ENCODE results near the gene FNTB.

The FNTB gene

DNA sequence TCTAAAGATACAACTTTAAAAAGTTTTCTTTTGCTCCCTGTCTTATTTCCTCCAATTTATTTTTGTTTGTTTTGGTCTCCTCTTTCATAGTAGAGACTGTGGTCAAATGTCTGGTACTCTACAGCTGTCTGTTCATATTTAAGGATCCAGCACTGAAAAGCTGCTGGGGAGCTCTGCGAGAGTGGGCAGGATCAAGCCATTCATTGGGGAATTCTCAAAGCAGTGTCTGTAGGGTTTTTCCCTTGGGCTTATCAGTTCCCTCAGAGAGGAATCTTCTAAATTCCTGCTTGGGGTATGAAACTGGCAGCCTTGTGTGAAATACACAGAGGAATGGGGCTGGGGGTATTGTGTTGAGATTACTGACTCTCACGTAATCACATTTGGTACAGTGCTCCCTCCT is 52.3 kb downstream of the FNTB start:
- TF ChIP-seq, protein P1, sequence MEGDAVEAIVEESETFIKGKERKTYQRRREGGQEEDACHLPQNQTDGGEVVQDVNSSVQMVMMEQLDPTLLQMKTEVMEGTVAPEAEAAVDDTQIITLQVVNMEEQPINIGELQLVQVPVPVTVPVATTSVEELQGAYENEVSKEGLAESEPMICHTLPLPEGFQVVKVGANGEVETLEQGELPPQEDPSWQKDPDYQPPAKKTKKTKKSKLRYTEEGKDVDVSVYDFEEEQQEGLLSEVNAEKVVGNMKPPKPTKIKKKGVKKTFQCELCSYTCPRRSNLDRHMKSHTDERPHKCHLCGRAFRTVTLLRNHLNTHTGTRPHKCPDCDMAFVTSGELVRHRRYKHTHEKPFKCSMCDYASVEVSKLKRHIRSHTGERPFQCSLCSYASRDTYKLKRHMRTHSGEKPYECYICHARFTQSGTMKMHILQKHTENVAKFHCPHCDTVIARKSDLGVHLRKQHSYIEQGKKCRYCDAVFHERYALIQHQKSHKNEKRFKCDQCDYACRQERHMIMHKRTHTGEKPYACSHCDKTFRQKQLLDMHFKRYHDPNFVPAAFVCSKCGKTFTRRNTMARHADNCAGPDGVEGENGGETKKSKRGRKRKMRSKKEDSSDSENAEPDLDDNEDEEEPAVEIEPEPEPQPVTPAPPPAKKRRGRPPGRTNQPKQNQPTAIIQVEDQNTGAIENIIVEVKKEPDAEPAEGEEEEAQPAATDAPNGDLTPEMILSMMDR (IDR thresholded peaks at IDR 0.05; ENCODE audit: low read depth, low read length), result no peak
- no peak for DNase-seq (ENCODE audit: low read depth, low spot score)
- in situ Hi-C loops (cut with HindIII; ENCODE audit: low sequenced_read_pairs), result no loop called here

DNA sequence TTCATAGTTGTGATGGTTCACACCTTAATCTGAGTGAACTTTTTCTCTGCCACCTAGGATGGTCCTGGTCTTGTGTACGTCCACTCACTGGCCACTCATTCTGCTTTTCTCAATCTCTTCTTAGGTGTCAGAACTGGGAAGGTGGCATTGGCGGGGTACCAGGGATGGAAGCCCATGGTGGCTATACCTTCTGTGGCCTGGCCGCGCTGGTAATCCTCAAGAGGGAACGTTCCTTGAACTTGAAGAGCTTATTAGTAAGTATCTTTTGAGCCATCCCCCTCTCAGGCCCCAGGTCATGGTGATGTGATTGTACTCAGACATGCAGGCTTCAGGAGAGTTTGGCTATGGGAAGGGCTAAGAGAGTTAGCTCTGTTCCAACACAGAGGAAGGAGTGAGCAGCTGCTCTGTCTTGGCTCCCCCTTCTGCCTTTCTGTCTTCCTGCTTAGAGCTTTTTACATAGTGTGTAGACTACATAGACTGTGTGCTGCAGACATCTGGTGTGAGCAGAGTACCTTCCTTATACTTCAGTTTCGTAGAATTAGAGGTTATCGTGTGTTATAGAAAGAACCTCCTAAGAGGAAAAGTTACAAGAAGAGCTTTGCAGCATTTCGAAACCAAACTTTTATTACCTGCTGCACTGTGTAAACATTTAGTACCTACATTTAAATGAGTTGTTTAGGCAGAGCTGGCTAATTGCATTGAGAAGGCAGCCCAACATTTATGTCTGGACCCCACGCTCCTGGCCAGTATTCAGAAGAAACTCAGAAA is 54.2 kb downstream of the FNTB start:
- in situ Hi-C loops (cut with HindIII; ENCODE audit: low sequenced_read_pairs), result no loop called here
- DNase-seq (ENCODE audit: low read depth, low spot score), result no peak
- TF ChIP-seq, protein P1 (IDR thresholded peaks at IDR 0.05; ENCODE audit: low read depth, low read length), result no peak
- H3K4me3 ChIP-seq (ENCODE audit: low read depth, low read length), result no peak overlapping the region

More for the DNA sequence above, 52.3 kb downstream of the FNTB start:
- H3K4me3 ChIP-seq (ENCODE audit: low read depth, low read length), result no peak overlapping the region

DNA sequence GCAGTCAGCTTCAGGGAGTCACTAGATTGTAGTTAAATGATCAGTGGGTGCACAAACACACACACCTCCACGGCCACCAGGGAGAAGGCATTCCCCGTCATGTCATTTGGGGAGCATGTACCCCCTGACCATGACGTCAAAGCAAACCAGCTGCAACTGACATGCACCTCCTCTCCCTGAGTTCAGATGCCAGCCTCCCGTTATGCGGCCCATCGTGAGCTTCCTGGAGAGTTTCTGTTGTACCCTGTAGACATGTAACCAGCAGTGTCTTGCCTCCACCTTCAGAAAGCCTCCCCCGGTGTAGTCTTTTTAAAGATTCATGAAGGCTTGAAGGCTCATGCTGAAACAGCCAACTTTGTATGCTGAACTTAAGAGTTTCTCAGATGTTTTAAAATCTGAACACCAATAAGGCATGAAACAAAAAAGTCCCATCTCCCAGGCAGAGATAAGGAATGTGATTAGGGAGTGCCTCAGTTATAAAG is 54.8 kb downstream of the FNTB start:
- in situ Hi-C loops (cut with HindIII; ENCODE audit: low sequenced_read_pairs), result no loop called here
- no peak for DNase-seq (ENCODE audit: low read depth, low spot score)
- TF ChIP-seq, protein P1 (IDR thresholded peaks at IDR 0.05; ENCODE audit: low read depth, low read length), result no peak
- no peak overlapping the region for H3K4me3 ChIP-seq (ENCODE audit: low read depth, low read length)

DNA sequence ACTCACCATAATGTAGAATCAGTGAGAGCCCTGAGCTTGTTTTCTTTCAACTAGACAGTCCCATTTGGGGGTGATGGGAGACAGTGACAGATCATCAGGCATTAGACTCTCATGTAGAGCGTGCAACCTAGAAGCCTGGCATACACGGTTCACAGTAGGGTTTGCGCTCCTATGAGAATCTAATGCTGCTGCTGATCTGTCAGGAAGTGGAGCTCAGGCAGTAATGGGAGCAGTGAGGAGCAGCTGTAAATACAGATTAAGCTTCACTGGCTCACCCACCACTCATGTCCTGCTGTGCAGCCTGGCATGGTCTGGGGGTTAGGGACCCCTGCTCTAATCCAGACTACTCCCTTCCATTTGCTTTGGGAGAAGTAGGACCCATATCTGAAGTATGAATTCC is 55.6 kb downstream of the FNTB start:
- TF ChIP-seq, protein P1 (IDR thresholded peaks at IDR 0.05; ENCODE audit: low read depth, low read length), result no peak
- DNase-seq (ENCODE audit: low read depth, low spot score), result no peak
- in situ Hi-C loops (cut with HindIII; ENCODE audit: low sequenced_read_pairs), result no loop called here
- no peak overlapping the region for H3K4me3 ChIP-seq (ENCODE audit: low read depth, low read length)

DNA sequence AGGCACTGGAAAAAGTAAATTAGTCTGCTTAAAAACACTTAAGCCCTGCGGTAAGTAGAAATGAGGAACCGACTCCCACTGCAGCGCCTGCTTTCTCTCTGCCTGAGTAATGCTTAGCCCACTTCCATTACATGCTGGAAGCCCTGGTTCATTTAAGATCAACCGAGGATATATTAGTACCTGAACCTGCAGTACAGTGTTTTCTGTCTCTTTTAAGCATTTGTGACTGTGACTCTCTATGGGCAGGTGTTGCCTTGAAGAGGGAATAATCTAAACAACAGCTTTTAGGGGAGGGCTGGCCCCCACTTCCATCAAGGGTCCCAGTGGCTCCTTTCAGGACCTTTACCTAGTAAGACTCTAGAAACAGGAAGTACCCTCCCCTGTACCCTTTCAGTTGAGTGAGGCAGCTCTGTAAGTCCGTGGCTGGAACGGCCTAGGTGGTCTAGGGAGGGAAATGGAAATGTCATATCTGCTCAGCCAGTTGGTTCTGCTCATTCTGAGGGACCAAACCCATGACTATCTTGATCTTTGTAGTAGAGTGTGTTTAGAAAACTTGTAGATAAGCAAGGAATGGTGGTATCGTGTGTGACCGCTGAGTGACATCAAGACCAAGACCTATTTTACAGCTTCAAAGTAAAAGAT is 56.2 kb downstream of the FNTB start:
- no peak for DNase-seq (ENCODE audit: low read depth, low spot score)
- TF ChIP-seq, protein P1 (IDR thresholded peaks at IDR 0.05; ENCODE audit: low read depth, low read length), result no peak
- in situ Hi-C loops (cut with HindIII; ENCODE audit: low sequenced_read_pairs), result no loop called here

DNA sequence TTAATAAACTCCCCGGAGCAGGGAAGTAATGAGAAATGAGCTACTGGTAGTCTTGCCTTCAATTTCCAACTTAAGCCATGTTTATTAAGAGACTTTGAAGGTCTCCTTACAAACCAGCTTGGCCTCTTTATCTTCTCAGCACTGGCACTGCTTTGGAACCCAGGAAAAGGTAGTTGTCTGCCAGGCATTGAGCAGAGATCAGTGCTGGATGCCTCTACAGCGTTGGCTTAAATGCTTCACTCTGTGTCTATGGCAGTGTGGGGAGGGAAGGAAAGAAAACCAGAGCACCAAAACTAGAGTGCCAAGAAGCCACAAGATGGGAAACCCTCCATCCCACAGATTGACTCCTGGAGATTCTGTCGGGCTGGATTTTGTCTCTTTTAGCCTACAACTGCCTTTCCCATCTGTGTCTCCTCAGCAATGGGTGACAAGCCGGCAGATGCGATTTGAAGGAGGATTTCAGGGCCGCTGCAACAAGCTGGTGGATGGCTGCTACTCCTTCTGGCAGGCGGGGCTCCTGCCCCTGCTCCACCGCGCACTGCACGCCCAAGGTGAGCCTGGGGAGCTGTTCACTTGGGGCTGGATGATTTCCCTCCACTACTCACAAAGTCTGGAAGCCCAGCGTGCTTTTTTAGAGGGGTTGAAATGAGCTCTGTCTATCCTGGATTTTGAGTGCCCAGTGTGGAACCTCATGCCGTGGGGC is 57.3 kb downstream of the FNTB start:
- TF ChIP-seq, protein P1 (IDR thresholded peaks at IDR 0.05; ENCODE audit: low read depth, low read length), result no peak
- in situ Hi-C loops (cut with HindIII; ENCODE audit: low sequenced_read_pairs), result no loop called here
- H3K4me3 ChIP-seq (ENCODE audit: low read depth, low read length), result no peak overlapping the region
- DNase-seq (ENCODE audit: low read depth, low spot score), result no peak

More for the DNA sequence above, 56.2 kb downstream of the FNTB start:
- H3K4me3 ChIP-seq (ENCODE audit: low read depth, low read length), result no peak overlapping the region
